ENCODE measurements around the gene ANTXR2. TPM values are rescaled to one million over a fixed set of nuclear protein-coding genes. Genes with fewer than 3 reads are reported as not detected.

Gene ANTXR2
- total and polyA plus RNA-seq, 2 of the 13 experiments (the other 11 are each of a cell fraction or from before 2014, with no cell fraction given): 4.6 to 14.5 TPM

- TF ChIP-seq, protein P1, sequence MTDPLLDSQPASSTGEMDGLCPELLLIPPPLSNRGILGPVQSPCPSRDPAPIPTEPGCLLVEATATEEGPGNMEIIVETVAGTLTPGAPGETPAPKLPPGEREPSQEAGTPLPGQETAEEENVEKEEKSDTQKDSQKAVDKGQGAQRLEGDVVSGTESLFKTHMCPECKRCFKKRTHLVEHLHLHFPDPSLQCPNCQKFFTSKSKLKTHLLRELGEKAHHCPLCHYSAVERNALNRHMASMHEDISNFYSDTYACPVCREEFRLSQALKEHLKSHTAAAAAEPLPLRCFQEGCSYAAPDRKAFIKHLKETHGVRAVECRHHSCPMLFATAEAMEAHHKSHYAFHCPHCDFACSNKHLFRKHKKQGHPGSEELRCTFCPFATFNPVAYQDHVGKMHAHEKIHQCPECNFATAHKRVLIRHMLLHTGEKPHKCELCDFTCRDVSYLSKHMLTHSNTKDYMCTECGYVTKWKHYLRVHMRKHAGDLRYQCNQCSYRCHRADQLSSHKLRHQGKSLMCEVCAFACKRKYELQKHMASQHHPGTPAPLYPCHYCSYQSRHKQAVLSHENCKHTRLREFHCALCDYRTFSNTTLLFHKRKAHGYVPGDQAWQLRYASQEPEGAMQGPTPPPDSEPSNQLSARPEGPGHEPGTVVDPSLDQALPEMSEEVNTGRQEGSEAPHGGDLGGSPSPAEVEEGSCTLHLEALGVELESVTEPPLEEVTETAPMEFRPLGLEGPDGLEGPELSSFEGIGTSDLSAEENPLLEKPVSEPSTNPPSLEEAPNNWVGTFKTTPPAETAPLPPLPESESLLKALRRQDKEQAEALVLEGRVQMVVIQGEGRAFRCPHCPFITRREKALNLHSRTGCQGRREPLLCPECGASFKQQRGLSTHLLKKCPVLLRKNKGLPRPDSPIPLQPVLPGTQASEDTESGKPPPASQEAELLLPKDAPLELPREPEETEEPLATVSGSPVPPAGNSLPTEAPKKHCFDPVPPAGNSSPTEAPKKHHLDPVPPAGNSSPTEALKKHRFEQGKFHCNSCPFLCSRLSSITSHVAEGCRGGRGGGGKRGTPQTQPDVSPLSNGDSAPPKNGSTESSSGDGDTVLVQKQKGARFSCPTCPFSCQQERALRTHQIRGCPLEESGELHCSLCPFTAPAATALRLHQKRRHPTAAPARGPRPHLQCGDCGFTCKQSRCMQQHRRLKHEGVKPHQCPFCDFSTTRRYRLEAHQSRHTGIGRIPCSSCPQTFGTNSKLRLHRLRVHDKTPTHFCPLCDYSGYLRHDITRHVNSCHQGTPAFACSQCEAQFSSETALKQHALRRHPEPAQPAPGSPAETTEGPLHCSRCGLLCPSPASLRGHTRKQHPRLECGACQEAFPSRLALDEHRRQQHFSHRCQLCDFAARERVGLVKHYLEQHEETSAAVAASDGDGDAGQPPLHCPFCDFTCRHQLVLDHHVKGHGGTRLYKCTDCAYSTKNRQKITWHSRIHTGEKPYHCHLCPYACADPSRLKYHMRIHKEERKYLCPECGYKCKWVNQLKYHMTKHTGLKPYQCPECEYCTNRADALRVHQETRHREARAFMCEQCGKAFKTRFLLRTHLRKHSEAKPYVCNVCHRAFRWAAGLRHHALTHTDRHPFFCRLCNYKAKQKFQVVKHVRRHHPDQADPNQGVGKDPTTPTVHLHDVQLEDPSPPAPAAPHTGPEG (CRISPR knock-in tag; IDR thresholded peaks at IDR 0.05): no peak
- no peak for TF ChIP-seq ATRX (CRISPR knock-in tag; IDR thresholded peaks at IDR 0.05; ENCODE audit: borderline replicate concordance)
- TF ChIP-seq THAP11 (CRISPR knock-in tag; IDR thresholded peaks at IDR 0.05): no peak
- no peak for TF ChIP-seq ZNF839 (CRISPR knock-in tag; IDR thresholded peaks at IDR 0.05; ENCODE audit: borderline replicate concordance)
- TF ChIP-seq TRIM22 (IDR thresholded peaks at IDR 0.05): no peak
- TF ChIP-seq PLSCR1 (CRISPR knock-in tag; IDR thresholded peaks at IDR 0.05; ENCODE audit: borderline replicate concordance): no peak
- TF ChIP-seq, protein P2, sequence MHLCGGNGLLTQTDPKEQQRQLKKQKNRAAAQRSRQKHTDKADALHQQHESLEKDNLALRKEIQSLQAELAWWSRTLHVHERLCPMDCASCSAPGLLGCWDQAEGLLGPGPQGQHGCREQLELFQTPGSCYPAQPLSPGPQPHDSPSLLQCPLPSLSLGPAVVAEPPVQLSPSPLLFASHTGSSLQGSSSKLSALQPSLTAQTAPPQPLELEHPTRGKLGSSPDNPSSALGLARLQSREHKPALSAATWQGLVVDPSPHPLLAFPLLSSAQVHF (CRISPR knock-in tag; IDR thresholded peaks at IDR 0.05): no peak
- TF ChIP-seq SNAI1 (CRISPR knock-in tag; IDR thresholded peaks at IDR 0.05; ENCODE audit: borderline replicate concordance): no peak
- TF ChIP-seq ZSCAN29 (CRISPR knock-in tag; conservative IDR thresholded peaks at IDR 0.05): no peak
- no peak for TF ChIP-seq TIGD3 (CRISPR knock-in tag; IDR thresholded peaks at IDR 0.05; ENCODE audit: borderline replicate concordance)
Observed at GRCh38 chr4:79886021-79886420, 187.0 kb downstream of the ANTXR2 start (continued).

All from HepG2 (cell line).